HEK293 (cell line): Measurements from ENCODE around the gene KCND2.

Experiments
- CTCF ChIA-PET: fragments of 350-600 bp; formaldehyde crosslinking; extraction: SDS; loops from one replicate; lab custom pipeline; 2021; ENCODE audit warnings: antibody characterized with exemption; lab: Yijun Ruan, JAX
- POLR2A ChIA-PET: fragments of 300-600 bp; formaldehyde crosslinking; extraction: SDS; loops from one replicate; lab custom pipeline; 2020; ENCODE audit warnings: antibody characterized with exemption, inconsistent platforms; lab: Yijun Ruan, JAX
- H3K27ac ChIP-seq: fragments of 200-500 bp; sonication (Bioruptor generic); 2 replicates; pipeline ENCODE4 v1.5.1; 2014; ENCODE audit warnings: low read depth, low read length, control low read depth, inconsistent platforms; ENCODE audit errors: extremely low read depth
- H3K36me3 ChIP-seq, 2 experiments: fragments of 200-500 bp in 1 of 2; sonication (Bioruptor generic) in 1 of 2; 1 replicate in 1 of 2; 2 replicates in 1 of 2; pipeline ENCODE4 v1.5.1; 2014 to 2017; ENCODE audit warnings: inconsistent platforms in 2 of 2, low read length in 2 of 2; ENCODE audit not compliant: control insufficient read depth in 2 of 2, insufficient read depth in 1 of 2
- H3K4me1 ChIP-seq: fragments of 200-500 bp; sonication (Bioruptor generic); 2 replicates; pipeline ENCODE4 v1.5.1; 2014; ENCODE audit warnings: mild to moderate bottlenecking, low read length, inconsistent platforms; ENCODE audit not compliant: control insufficient read depth, insufficient read depth
- H3K4me3 ChIP-seq: 2 replicates; pipeline ENCODE4 v1.5.1; 2011; ENCODE audit warnings: low read depth, mild to moderate bottlenecking, control low read depth, low read length, moderate library complexity
- H3K9me3 ChIP-seq: fragments of 200-500 bp; sonication (Bioruptor generic); 2 replicates; pipeline ENCODE4 v1.5.1; 2014; ENCODE audit warnings: low read depth, low read length, inconsistent platforms; ENCODE audit not compliant: control insufficient read depth, insufficient read depth
- BCL6B ChIP-seq: fragments of 450-650 bp; formaldehyde crosslinking; IDR thresholded peaks from 2 replicates; pipeline ENCODE4 v1.5.1; 2017; ENCODE audit warnings: missing biosample characterization, missing genetic modification characterization
- IKZF3 ChIP-seq: fragments of 450-650 bp; IDR thresholded peaks from 2 replicates; pipeline ENCODE4 v1.5.0; 2018; ENCODE audit warnings: missing biosample characterization, mild to moderate bottlenecking, missing genetic modification characterization, moderate library complexity
- MZF1 ChIP-seq: fragments of 450-650 bp; formaldehyde crosslinking; IDR thresholded peaks from 2 replicates; pipeline ENCODE4 v1.5.1; 2017; ENCODE audit warnings: missing biosample characterization, missing genetic modification characterization, borderline replicate concordance
- TRIM28 ChIP-seq: IDR thresholded peaks from 2 replicates; pipeline ENCODE4 v1.6.1; 2011; ENCODE audit warnings: low read length, control low read depth, borderline replicate concordance
- TSHZ1 ChIP-seq: fragments of 450-650 bp; formaldehyde crosslinking; IDR thresholded peaks from 2 replicates; pipeline ENCODE4 v1.5.1; 2016; ENCODE audit warnings: missing biosample characterization, missing genetic modification characterization, borderline replicate concordance
- ZBTB1 ChIP-seq: fragments of 450-650 bp; formaldehyde crosslinking; IDR thresholded peaks from 2 replicates; pipeline ENCODE4 v1.5.1; 2016; ENCODE audit warnings: missing biosample characterization, missing genetic modification characterization
- ZNF221 ChIP-seq: fragments of 450-650 bp; formaldehyde crosslinking; IDR thresholded peaks from 2 replicates; pipeline ENCODE4 v1.5.1; 2017; ENCODE audit warnings: missing biosample characterization, missing genetic modification characterization, borderline replicate concordance
- ZNF239 ChIP-seq: fragments of 450-650 bp; formaldehyde crosslinking; IDR thresholded peaks from 2 replicates; pipeline ENCODE4 v1.5.1; 2016; ENCODE audit warnings: missing biosample characterization, missing genetic modification characterization
- ZNF248 ChIP-seq: fragments of 450-650 bp; formaldehyde crosslinking; IDR thresholded peaks from 2 replicates; pipeline ENCODE4 v1.5.1; 2017; ENCODE audit warnings: missing biosample characterization, missing genetic modification characterization
- ZNF423 ChIP-seq: fragments of 450-650 bp; formaldehyde crosslinking; IDR thresholded peaks from 2 replicates; pipeline ENCODE4 v1.5.1; 2016; ENCODE audit warnings: missing biosample characterization, missing genetic modification characterization
- ZNF558 ChIP-seq: fragments of 450-650 bp; formaldehyde crosslinking; IDR thresholded peaks from 2 replicates; pipeline ENCODE4 v1.5.1; 2016; ENCODE audit warnings: missing biosample characterization, missing genetic modification characterization
- ZNF623 ChIP-seq: fragments of 450-650 bp; formaldehyde crosslinking; IDR thresholded peaks from 2 replicates; pipeline ENCODE4 v1.5.1; 2016; ENCODE audit warnings: missing biosample characterization, missing genetic modification characterization
- ZNF658 ChIP-seq: fragments of 450-650 bp; formaldehyde crosslinking; IDR thresholded peaks from 2 replicates; pipeline ENCODE4; 2016; ENCODE audit warnings: missing biosample characterization, missing genetic modification characterization
- ZNF664 ChIP-seq: fragments of 450-650 bp; formaldehyde crosslinking; IDR thresholded peaks from 2 replicates; pipeline ENCODE4 v1.5.1; 2016; ENCODE audit warnings: missing biosample characterization, missing genetic modification characterization
- ZNF707 ChIP-seq: fragments of 450-650 bp; formaldehyde crosslinking; IDR thresholded peaks from 2 replicates; pipeline ENCODE4 v1.5.1; 2016; ENCODE audit warnings: missing biosample characterization, missing genetic modification characterization
- ZNF747 ChIP-seq: fragments of 450-650 bp; formaldehyde crosslinking; IDR thresholded peaks from 2 replicates; pipeline ENCODE4 v1.5.1; 2016; ENCODE audit warnings: missing biosample characterization, missing genetic modification characterization
- ZNF768 ChIP-seq: fragments of 450-650 bp; formaldehyde crosslinking; IDR thresholded peaks from 2 replicates; pipeline ENCODE4 v1.5.1; 2018; ENCODE audit warnings: missing biosample characterization, mild to moderate bottlenecking, missing genetic modification characterization
- ZNF830 ChIP-seq: fragments of 450-650 bp; IDR thresholded peaks from 2 replicates; pipeline ENCODE4 v1.5.0; 2018; ENCODE audit warnings: missing biosample characterization, missing genetic modification characterization, low read depth, mild to moderate bottlenecking, moderate library complexity
- TF ChIP-seq, protein P1 (sequence below): fragments of 450-650 bp; formaldehyde crosslinking; IDR thresholded peaks from 2 replicates; pipeline ENCODE4 v1.5.1; 2016; ENCODE audit warnings: missing biosample characterization, missing genetic modification characterization

Gene KCND2

DNA sequence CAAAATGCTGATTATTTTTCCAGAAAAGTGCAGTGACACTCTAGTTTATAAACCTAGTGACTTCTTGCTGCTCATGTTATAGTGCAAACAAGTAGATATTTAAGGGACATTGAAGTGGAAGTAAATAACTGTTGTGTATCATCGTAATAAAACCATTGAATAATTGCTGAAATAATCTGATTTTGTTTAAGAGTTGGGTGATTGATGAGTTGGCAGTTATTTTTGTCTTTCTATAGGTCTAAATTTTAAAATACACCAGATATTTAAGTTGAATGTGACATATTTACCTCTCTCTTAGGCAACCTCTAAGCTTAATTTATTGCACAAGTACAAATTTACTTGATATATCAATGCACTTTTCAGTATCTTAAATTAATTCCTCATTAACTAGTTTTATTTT lies 392.1 kb downstream of the KCND2 start (continued):
- TF ChIP-seq ZNF658 (tag by site-specific recombination) (no peak), ZNF768 (tag by site-specific recombination) (no peak), TRIM28 (no peak)
- TF ChIP-seq, all 188 proteins: peak for 0

- ChIA-PET CTCF (interaction anchor here (0.8 kb wide), 1 partner anchor 62 kb away, joined by 3 read pairs; no protein-coding TSS in a partner anchor), POLR2A (no interaction called here)
- no peaks in the 10 kb centered on the region for H3K9me3 ChIP-seq
- no peak for TF ChIP-seq TSHZ1 (tag by site-specific recombination)
- TF ChIP-seq ZNF239 (tag by site-specific recombination): no peak
- TF ChIP-seq ZNF830 (tag by site-specific recombination): no peak
- no peak for TF ChIP-seq ZNF248
- TF ChIP-seq ZNF423 (tag by site-specific recombination): no peak
- TF ChIP-seq ZNF558 (tag by site-specific recombination): no peak
- H3K36me3 ChIP-seq: no peaks in the 10 kb centered on the region
- H3K4me1 ChIP-seq: no peaks in the 10 kb centered on the region
- no peak overlapping the region for H3K4me3 ChIP-seq
- no peak overlapping the region for H3K27ac ChIP-seq
Observed at GRCh38 chr7:120675076-120675475, 402.1 kb downstream of the KCND2 start.

GRCh38 chr7:120677535-120677934 lies 404.6 kb downstream of the KCND2 start:
- TF ChIP-seq ZNF707: no peak
- no peak for TF ChIP-seq ZNF623
- TF ChIP-seq IKZF3 (tag by site-specific recombination): no peak
- no peak for TF ChIP-seq BCL6B (tag by site-specific recombination)
- no peak for TF ChIP-seq ZNF747 (tag by site-specific recombination)
- TF ChIP-seq MZF1 (tag by site-specific recombination): no peak
- TF ChIP-seq ZNF221: no peak
- TF ChIP-seq, protein P1, sequence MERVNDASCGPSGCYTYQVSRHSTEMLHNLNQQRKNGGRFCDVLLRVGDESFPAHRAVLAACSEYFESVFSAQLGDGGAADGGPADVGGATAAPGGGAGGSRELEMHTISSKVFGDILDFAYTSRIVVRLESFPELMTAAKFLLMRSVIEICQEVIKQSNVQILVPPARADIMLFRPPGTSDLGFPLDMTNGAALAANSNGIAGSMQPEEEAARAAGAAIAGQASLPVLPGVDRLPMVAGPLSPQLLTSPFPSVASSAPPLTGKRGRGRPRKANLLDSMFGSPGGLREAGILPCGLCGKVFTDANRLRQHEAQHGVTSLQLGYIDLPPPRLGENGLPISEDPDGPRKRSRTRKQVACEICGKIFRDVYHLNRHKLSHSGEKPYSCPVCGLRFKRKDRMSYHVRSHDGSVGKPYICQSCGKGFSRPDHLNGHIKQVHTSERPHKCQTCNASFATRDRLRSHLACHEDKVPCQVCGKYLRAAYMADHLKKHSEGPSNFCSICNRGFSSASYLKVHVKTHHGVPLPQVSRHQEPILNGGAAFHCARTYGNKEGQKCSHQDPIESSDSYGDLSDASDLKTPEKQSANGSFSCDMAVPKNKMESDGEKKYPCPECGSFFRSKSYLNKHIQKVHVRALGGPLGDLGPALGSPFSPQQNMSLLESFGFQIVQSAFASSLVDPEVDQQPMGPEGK: no peak
- TF ChIP-seq ZNF664: no peak
- TF ChIP-seq ZBTB1: no peak
- Histone ChIP-seq H3K9me3 (no peaks in the 10 kb centered on the region), H3K36me3 (no peaks in the 10 kb centered on the region), H3K4me3 (no peak overlapping the region), H3K27ac (no peak overlapping the region), H3K4me1 (no peaks in the 10 kb centered on the region)
- POLR2A ChIA-PET: no interaction called here
- CTCF ChIA-PET: no interaction called here
